ENCODE results near the gene PAX2.

DNA sequence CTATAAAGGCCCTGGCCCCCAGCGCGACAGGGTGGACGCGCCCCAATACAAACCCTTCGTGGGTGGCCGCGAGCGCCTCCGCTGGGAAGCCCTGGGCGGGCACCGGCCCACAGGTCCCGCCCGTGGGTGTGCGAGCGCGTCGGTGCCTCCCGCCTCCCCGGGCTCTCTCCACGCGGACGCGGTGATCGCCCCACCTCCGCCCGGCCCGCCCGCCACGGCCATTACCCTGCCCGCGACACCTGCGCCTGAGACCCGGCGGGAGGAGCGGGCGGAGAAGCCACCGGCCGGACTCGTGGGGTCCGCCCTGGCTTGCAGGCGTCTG, 81.2 kb downstream of the PAX2 start:
- TF ChIP-seq TOX (CRISPR knock-in tag; IDR thresholded peaks at IDR 0.05; ENCODE audit: borderline replicate concordance), result no peak
- TF ChIP-seq ZNF565 (CRISPR knock-in tag; conservative IDR thresholded peaks at IDR 0.05; ENCODE audit: low read depth), result no peak
- no peak for TF ChIP-seq ARNTL (CRISPR knock-in tag; IDR thresholded peaks at IDR 0.05; ENCODE audit: borderline replicate concordance, low read depth)
- no peak for TF ChIP-seq ZFP3 (CRISPR knock-in tag; IDR thresholded peaks at IDR 0.05)
- no peak for TF ChIP-seq ZNF8 (CRISPR knock-in tag; IDR thresholded peaks at IDR 0.05)
- TF ChIP-seq, protein P1, sequence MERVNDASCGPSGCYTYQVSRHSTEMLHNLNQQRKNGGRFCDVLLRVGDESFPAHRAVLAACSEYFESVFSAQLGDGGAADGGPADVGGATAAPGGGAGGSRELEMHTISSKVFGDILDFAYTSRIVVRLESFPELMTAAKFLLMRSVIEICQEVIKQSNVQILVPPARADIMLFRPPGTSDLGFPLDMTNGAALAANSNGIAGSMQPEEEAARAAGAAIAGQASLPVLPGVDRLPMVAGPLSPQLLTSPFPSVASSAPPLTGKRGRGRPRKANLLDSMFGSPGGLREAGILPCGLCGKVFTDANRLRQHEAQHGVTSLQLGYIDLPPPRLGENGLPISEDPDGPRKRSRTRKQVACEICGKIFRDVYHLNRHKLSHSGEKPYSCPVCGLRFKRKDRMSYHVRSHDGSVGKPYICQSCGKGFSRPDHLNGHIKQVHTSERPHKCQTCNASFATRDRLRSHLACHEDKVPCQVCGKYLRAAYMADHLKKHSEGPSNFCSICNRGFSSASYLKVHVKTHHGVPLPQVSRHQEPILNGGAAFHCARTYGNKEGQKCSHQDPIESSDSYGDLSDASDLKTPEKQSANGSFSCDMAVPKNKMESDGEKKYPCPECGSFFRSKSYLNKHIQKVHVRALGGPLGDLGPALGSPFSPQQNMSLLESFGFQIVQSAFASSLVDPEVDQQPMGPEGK (CRISPR knock-in tag; IDR thresholded peaks at IDR 0.05; ENCODE audit: borderline replicate concordance), result no peak
- no peak for TF ChIP-seq ZNF70 (CRISPR knock-in tag; IDR thresholded peaks at IDR 0.05)
- no peak for TF ChIP-seq RARB (CRISPR knock-in tag; IDR thresholded peaks at IDR 0.05)
- TF ChIP-seq BACH2 (CRISPR knock-in tag; IDR thresholded peaks at IDR 0.05; ENCODE audit: borderline replicate concordance), result no peak
- no peak for TF ChIP-seq ESRRG (CRISPR knock-in tag; IDR thresholded peaks at IDR 0.05)
- TF ChIP-seq, protein P2, sequence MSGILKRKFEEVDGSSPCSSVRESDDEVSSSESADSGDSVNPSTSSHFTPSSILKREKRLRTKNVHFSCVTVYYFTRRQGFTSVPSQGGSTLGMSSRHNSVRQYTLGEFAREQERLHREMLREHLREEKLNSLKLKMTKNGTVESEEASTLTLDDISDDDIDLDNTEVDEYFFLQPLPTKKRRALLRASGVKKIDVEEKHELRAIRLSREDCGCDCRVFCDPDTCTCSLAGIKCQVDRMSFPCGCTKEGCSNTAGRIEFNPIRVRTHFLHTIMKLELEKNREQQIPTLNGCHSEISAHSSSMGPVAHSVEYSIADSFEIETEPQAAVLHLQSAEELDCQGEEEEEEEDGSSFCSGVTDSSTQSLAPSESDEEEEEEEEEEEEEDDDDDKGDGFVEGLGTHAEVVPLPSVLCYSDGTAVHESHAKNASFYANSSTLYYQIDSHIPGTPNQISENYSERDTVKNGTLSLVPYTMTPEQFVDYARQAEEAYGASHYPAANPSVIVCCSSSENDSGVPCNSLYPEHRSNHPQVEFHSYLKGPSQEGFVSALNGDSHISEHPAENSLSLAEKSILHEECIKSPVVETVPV (CRISPR knock-in tag; IDR thresholded peaks at IDR 0.05), result no peak
- TF ChIP-seq, protein P3, sequence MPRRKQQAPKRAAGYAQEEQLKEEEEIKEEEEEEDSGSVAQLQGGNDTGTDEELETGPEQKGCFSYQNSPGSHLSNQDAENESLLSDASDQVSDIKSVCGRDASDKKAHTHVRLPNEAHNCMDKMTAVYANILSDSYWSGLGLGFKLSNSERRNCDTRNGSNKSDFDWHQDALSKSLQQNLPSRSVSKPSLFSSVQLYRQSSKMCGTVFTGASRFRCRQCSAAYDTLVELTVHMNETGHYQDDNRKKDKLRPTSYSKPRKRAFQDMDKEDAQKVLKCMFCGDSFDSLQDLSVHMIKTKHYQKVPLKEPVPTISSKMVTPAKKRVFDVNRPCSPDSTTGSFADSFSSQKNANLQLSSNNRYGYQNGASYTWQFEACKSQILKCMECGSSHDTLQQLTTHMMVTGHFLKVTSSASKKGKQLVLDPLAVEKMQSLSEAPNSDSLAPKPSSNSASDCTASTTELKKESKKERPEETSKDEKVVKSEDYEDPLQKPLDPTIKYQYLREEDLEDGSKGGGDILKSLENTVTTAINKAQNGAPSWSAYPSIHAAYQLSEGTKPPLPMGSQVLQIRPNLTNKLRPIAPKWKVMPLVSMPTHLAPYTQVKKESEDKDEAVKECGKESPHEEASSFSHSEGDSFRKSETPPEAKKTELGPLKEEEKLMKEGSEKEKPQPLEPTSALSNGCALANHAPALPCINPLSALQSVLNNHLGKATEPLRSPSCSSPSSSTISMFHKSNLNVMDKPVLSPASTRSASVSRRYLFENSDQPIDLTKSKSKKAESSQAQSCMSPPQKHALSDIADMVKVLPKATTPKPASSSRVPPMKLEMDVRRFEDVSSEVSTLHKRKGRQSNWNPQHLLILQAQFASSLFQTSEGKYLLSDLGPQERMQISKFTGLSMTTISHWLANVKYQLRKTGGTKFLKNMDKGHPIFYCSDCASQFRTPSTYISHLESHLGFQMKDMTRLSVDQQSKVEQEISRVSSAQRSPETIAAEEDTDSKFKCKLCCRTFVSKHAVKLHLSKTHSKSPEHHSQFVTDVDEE (CRISPR knock-in tag; IDR thresholded peaks at IDR 0.05), result no peak
- no peak for TF ChIP-seq GLIS3 (CRISPR knock-in tag; IDR thresholded peaks at IDR 0.05)

All from SK-N-SH treated with all-trans-retinoic acid at 6 μM for 48 hours (cell line).